NCI-H2029 (cell line): ENCODE results near the gene VCAM1.
"Not testable (repeated sequence)": the region's sequence is repeated elsewhere in the genome, so short reads cannot be mapped to it uniquely, and the experiment has no call there.

Experiments
- DNase-seq: peaks from one replicate; lab custom pipeline; 2025; lab: John Stamatoyannopoulos, UW

Gene VCAM1, protein sequence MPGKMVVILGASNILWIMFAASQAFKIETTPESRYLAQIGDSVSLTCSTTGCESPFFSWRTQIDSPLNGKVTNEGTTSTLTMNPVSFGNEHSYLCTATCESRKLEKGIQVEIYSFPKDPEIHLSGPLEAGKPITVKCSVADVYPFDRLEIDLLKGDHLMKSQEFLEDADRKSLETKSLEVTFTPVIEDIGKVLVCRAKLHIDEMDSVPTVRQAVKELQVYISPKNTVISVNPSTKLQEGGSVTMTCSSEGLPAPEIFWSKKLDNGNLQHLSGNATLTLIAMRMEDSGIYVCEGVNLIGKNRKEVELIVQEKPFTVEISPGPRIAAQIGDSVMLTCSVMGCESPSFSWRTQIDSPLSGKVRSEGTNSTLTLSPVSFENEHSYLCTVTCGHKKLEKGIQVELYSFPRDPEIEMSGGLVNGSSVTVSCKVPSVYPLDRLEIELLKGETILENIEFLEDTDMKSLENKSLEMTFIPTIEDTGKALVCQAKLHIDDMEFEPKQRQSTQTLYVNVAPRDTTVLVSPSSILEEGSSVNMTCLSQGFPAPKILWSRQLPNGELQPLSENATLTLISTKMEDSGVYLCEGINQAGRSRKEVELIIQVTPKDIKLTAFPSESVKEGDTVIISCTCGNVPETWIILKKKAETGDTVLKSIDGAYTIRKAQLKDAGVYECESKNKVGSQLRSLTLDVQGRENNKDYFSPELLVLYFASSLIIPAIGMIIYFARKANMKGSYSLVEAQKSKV

DNA sequence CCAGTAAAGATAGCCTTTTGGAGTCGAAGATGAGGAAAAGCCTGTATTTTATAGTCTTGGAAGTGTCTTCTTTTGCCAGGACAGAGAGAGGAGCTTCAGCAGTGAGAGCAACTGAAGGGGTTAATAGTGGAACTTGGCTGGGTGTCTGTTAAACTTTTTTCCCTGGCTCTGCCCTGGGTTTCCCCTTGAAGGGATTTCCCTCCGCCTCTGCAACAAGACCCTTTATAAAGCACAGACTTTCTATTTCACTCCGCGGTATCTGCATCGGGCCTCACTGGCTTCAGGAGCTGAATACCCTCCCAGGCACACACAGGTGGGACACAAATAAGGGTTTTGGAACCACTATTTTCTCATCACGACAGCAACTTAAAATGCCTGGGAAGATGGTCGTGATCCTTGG, at the start of gene VCAM1:
Gene VCAM1, plus strand, starts transcription at position 253 of the 400 bp plus-strand sequence. Its CDS starts 119 bp downstream, at position 372.
- no peak for DNase-seq

DNA sequence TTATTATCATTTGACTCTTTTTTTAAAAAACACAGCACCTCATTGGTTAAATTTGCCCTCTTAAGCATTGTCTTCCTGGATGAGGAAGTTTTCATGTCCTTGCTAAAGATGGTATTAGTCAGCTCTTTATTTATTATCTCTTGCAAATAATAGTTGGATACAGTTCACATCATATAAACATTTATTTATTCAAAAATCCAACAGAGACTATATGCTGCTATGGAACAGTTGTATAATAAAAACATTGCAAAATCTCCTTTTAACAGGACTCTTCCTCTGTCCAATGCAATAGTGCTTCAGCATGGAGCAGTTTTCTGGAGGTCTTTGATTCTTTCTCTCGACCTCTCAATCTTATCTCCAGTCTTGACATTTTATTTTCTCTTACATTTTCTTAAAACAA, 49.5 kb upstream of the VCAM1 start:
- DNase-seq = no peak

DNA sequence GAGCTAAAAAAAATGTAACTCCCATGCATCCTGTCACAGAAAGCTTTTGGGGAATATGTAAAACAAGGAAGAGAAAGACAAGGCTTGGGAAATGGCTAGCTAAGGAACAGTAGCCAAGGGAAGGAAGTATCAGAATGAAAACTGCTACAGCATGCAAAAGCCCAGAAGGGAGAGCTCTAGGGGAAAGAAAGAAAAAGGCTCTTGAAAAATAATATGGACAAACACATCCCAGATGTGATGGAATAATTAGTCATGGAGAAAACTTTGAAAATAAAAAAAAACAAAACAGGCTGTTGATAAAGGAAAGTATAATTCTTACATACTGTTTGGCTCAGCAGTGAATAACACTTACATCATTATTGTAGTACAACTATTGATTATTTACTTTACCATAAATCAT, 47.9 kb upstream of the VCAM1 start:
- DNase-seq = no peak

DNA sequence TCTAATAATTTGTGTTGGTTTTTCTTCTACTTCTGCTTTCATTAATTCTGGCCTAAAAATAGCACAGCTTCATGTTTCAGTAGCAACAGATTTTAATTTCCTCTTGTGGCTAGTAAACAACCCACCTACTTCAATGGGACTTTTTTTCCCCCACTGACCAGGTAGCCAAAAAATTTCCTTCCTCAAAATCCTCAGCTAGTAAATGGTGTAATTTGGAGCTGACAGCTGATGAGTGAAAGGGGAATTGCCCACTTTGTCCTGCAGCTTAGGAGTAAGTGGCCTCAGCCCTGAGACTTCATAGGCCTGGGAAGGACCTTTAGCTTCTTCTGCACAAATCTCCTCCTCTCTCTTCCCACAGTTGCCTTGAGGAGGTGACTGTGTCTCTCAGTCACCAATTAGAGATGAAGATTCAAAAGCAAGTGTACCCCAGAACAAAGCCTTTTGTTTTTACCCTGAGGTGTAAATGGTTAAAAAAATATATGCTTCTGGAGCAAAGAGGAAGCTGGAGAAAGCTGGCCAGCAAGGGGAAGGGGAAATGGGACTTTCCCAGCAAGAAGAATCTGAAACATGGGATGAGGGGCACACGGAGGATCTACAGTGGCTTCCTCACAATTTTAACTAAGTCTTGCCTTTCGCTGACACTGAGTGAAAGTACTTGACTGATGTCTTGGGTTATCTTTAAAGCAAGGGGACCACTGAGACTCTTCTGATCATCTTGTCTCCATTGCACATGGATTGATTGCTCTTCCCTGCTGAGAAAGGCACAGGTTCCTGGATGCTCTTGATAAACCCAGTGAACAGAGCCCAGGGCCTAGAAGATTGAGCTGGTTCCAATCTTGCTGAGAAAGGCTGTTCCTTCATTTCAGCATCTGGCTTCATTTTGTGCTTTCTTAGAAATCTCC, 35.8 kb upstream of the VCAM1 start:
- DNase-seq = no peak

DNA sequence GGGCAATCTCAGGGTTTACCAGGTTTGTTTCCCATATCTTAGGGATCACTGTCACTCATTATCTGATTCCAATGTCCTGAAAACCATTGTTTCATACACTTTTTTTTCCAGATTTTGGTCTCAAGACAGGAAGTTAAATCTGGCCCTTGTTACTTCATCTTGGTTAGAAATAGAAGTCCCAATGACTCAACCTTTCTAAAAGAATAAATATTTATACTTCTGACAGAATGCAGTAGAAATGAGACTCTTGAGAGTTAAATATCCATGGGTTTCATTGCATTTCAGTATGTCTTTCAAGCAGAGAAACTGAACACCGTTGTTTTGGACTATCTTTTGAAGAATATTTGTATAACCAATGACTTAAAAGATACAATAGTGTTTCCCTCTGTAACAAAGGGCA, 19.8 kb upstream of the VCAM1 start:
- DNase-seq = no peak

DNA sequence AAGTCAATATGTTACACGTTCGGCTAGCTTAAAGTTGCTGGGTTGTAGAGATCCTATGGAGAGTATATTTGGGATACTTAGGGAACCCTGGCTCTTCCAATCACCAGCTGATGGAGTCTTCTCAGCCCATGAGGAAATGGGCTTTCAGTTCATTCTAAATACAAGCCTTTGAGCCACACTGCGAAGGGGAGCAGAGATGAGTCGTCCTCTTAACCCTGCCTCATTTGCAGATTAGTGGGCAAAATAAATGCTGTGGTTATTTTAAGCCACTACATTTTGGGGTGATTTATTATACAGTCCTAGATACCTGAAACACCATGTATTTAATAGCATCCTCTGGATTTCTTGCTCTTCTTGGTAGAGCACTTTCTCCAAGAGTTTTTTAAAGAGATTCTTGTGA, 19.0 kb upstream of the VCAM1 start:
- DNase-seq = no peak

DNA sequence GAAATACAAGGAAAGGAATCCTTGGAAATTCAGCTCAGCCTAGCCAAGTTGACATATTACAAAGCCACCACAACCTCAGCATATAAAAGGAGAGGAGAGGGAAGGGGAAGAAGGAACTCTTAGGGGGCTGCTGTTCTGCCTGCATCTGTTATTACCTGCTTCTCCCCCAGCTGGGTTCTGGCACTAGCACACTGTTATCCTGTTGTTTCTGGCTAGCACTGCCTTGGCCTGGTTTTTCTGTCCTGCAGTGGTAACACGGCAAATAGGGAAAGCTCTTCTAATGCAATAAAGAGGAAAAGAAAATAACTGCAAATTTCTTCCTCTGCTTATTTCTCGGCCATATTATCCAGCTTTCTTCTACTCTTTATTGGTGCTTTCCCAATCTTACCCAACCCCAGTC, 16.5 kb upstream of the VCAM1 start:
- DNase-seq = no peak

DNA sequence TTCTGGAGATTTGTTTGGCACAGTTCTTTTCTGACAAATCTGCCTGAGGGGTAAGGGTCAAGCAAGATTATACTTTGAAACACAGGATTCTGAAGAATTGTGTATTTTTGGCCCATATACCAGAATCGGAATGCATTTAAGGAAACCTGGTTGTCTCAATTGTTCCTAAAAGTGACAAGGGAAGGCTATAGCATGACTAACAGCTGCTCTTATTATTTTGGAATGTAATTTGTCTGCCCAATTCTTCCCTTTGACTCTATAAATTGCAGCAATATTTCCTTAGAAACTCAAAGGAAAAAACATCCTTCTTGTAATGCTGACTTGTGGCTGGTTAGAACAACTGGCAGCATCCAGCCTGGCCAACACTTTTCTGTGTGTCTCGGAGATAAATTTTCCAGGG, 15.8 kb upstream of the VCAM1 start:
- DNase-seq = no peak

DNA sequence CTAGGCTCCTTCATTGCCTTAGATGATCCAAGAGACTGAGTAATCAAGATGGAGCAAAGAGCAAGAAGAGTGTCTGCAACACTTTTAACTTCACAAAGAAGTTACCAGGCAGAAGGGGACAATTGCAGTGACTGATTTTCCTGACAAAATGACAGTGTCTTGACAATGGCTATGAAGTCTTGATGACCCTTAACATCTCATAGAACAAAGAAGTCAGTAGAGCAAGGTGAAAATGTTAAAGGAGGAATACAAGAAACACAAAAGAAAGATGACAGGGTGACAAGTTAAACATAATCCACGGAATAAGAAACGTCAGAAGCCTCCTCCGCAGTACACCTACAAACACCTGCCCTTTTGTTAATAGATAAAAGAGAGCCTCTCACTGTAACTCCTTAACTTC, 15.1 kb upstream of the VCAM1 start:
- no peak for DNase-seq

DNA sequence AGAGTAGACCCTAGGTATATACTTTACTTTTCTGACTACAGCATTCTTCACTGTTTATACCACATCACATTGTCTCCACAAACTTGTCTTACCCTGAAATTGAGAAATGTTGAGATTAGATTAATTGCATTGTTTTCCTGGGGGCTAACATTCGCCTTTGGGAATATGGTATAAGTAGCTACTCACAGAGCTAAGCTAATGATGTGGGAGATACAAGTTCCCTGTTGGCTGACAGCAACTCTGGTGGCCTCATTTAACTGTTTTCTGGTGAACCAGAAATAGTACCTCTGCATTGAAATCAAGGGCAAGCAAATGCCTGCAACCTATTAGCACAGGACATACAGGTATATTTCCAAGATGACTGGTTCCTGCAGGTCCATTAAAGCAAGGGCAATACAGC, 13.2 kb upstream of the VCAM1 start:
- no peak for DNase-seq

DNA sequence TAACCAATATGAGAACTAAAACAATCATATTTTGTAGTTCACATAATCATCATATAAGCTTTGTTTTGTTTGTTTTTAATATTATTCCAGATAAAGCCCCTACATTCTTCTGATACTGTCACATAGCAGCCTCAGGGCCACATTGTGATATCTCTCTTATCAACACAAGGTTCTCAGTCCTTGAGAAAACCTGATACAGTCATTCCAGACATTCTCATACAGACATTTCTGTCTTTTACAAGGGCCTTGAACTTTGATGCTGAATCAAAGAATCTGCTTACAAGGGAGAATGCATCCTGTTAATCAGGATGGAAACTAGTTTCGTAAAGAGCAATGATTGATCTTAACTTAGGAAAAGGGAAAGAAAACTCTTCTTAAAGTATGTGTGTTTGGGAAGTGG, 12.7 kb upstream of the VCAM1 start:
- no peak for DNase-seq

DNA sequence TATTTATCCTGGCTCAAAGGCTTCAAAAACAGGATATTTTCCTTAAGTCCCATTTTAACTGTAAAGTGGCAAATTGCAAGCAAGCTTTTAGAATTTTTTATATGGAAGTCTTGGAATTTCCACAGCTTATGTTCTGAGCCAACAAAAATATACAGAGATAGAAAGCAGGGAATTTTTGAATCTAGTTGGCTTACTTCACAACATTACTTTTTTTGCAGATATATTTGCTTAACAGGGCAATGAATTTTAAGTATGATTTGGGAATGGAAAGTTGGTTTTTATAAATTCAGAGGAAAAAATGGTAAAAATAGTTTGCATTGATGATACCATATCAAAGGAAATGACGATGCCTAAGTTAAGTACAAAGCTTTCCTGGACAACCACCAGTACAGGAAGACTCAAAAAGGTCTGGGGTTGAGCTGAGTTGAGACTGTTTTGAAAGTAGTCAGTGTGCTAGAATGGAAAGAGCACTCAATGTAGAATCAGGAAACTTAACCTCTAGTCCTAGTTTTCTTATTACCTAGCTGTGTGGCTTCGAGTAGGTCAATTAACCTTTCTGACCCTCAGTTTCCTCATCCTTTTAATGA, 11.0 kb upstream of the VCAM1 start:
- DNase-seq = no peak

DNA sequence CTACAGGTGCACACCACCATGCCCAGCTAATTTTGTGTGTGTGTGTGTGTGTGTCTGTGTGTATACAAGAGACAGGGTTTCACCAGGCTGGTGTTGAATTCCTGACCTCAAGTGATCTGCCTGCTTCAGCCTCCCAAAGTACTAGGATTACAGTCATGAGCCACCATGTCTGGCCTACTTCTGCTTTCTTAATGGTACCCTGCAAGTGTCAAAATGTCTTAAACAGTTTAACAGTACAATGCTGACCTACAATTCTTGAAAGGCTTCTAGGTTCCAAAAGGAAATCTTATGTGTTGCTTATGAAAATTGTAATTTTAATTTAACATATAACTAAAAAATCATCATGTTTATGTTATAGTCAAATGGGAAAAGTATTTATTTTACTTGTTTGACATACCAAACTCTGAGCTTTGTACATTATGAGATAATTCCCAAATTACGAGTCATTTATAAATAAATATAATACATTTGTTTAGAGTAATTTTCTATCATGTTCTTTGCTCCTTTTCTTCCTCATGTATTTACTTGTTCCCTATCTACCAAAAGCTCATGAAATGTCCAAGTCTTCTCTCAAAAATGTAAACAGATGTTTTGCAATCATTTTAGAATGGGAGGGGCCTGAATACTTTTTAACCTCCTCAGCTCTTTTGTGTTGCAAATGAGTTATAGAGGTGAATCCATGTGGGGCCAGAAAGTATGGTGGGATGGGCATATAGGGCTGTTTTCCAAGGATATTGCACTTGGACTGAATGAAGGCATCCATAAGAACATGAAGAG, 8.4 kb upstream of the VCAM1 start:
- no peak for DNase-seq

DNA sequence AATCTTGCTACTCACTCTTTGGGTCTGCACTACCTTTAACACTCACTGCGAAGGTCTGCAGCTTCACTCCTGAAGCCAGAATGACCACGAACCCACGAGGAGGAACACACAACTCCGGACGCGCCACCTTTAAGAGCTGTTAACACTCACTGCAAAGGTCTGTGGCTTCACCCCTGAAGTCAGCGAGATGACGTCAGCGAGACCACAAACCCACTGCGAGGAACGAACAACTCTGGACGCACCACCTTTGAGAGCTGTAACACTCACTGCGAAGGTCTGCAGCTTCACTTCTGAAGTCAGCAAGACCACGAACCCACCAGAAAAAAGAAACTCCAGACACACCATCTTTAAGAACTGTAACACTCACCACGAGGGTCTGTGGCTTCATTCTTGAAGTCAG, 6.5 kb upstream of the VCAM1 start:
- DNase-seq = not testable (repeated sequence)

DNA sequence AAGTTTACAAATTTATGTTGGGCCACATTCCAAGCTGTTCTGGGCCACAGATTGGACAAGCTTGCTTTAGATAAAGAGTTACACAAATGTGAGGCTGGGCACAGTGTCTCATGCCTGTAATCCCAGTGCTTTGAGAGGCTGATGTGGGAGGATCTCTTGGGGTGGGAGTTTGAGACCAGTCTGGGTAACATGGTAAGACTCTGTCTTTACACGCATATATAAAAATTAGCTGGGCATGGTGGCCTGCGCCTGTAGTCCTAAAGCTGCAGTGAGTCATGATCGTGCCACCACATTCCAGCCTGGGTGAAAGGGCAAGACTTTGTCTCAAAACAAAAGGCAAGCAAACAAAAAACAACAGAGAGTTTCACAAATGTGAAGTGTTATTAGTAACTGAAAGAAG, 5.9 kb upstream of the VCAM1 start:
- DNase-seq = no peak

DNA sequence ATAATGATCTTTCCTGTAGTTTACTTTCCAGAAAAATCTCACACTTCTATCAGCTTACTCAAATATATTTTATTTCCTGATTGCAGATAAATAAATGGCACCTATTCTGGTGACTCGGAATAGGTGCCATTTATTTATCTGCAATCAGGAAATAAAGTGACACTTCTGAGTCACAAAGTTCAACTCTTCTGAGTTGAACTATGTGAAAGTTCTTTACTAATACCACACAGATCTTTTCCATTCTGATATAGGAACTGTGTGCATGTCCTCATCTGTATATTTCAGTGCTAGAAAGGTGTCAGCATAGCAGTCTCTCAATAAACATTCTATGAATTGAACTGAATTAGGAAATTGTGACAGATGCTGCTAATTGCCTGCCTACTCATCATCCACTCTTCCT, 4.9 kb upstream of the VCAM1 start:
- no peak for DNase-seq

DNA sequence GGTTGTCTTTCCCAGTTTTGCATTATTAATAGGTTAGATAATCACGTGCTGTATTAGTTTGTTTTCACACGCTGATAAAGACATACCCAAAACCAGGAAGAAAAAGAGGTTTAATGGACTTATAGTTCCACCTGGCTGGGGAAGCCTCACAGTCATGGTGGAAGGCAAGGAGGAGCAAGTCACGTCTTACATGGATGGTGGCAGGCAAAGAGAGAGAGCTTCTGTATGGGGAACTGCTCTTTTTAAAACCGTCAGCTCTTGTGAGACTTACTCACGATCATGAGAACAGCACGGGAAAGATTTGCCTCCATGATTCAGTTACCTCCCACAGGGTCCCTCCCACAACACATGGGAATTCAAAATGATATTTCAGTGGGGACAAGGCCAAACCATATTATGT, 2.3 kb upstream of the VCAM1 start:
- no peak for DNase-seq

DNA sequence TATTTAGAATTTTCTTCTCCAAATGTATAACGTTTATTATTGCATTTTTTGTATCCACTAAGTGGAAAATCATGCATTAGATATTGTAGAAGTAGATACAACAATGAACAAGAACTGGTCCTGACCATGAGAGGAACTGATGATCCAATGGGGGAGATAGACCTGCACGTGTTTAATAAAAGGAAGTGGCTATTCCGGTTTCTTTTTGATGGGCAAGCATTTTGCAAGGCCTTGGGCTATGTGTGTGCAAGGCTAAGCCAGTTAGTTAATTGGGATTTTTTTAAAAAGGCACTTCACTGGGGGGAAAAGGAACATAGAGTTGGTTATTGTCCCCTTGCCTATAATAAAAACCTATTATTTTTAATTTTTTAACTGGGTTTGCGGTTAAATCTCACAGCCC, 961 bp upstream of the VCAM1 start:
- DNase-seq = no peak

DNA sequence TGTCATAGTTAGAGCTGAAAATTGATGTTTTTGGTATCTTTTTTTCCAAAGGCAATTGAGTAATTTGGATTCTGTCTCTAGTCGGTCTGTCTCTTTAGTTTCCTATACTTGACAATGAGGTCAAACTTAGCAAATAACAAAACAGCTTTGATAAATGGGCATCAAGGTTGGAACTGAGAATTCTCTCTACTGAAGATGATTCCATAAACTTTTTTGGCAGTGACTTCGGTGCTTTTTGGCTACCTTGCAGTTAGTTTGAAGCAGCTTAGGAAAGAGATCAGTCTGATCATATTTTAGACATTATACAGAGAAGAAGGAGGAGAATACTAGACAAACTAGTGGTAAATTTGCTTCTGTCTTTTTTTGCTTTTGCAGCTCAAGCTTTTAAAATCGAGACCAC, 559 bp downstream of the VCAM1 start:
- no peak for DNase-seq

DNA sequence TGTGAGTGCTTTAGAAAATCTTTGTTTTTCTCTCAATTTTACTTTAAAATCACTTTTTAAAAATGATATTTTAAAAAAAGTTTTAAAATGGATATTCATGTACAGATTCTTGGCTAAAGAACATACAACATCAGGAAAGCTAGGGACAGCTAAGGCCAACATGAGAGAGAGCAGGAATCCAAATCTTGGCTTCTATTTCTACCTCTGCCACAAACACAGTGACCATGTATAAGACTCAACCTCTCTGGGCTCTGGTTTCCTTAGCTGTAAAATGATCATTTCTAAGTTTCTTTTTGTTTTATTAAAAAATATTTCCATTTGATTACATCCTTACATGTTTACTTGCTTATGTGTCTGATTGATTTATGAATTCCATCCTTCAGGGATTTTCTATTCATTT, 1.2 kb downstream of the VCAM1 start:
- DNase-seq = no peak

DNA sequence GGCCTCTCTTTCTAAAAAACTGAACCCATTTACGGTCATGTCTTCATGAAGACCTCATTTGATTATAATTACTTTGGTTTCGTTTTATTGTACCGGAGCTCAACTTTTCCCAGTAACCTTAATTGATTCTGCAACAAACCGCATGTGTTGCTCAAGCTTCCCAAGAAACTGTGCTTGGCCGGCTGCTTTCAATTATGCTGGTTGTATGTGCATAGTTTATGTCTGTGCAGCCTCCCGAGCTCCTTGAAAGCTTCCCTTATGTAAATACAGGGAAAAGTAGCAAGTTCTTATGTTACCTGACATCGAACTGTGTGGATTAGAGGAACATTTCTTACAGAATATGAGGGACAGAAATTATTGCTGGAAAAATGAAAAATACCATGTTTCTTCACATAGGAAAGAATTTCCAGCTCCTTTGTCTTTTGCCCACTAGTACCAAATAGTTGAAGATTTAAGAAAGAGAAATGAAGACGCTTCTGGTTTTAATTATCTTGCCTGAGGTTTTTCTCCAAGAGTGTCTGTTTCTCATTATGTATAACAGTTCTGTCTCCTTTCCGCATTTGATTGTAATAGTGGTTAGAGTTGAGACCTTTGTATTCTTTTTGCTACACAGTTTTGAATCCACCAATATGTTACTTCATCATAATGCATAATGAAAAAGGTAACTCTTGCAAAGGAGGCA, 2.1 kb downstream of the VCAM1 start:
- no peak for DNase-seq
